Fibroblast of skin of right biceps (primary cell): ENCODE data around the gene COMMD9.

Source experiments
- DNase-seq: peaks from one replicate; pipeline ENCODE4 v3.0.0-alpha.2; 2013

COMMD9 gene

GRCh38 chr11:36295926-36296325 is 6.7 kb upstream of the COMMD9 start, which contains the start of gene PRR5L:
Gene PRR5L, plus strand, starts transcription at chr11:36296288. Its CDS starts 104,834 bp downstream, at chr11:36401122.
- DNase-seq = no peak

DNA sequence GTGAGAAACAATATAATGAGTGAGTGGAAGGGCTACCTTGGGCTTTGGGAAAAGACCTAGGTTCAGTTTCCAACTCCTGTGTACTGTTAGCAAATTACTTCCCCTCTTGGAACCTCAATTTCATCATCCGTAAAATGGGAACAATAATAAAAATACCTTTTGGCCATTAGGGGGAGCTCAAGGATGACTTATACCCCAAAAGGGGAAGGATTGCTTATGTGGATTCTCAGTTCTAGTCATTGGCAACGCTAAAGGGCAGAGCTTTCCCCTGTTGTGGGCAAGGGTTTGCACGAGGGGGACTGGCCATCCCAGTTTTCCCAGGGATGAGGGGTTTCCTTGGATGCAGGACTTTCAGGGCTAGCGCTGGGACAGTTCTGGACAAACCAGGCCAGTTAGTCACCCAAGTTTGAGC is 3.1 kb upstream of the COMMD9 start:
- peak; percentile 44 for DNase-seq

DNA sequence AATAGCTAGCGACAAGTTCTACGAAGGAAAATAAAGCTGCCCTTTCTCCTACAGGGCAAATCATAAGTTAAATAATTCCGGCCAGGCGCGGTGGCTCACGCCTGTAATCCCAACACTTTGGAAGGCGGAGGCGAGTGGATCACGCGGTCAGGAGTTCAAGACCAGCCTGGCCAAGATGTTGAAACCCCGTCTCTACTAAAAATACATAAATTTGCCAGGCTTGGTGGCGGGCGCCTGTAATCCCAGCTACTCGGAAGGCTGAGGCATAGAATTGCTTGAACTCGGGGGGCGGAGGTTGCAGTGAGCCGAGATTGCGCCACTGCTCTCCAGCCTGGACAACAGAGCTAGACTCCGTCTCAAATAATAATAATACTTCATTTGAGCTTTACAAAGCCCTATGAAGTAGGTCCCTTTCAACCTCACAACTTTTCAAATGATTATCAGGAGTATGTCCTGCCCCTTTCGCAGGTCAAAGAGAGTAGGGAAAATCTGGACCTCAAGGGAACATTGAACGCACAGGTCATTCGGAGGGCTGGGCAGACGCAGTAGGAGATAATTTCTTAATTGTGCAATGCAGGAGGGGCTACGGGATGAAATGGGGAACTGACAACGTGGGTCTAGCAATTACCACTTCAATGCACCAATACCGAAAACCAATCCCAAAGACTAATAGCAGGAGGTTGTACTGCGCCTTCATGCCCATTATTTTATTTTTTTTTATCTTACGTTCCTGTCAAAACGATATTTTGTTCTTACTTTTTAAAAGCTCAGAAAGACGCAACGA is 590 bp downstream of the COMMD9 start:
- no peak for DNase-seq

DNA sequence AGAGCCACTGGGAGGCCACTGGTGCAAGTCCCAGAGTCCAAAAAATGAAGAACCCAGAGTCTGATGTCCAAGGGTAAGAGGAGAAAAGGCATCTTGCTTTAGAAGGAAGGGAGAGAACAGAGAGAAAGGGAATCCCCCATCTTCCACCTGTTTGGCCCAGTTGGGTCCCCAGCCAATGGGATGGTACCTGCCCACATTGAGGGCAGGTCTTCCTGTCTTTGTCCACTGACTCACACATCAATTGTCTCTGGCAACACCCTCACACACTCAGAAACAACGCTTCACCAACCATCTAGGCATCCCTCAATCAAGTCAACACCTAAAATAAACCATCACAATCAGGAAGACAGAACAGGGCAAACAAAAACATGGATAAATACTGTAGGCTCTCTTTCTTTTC is 6.3 kb downstream of the COMMD9 start:
- DNase-seq = no peak

- no peak for DNase-seq
Observed at GRCh38 chr11:36281850-36282249, 7.4 kb downstream of the COMMD9 start.

DNA sequence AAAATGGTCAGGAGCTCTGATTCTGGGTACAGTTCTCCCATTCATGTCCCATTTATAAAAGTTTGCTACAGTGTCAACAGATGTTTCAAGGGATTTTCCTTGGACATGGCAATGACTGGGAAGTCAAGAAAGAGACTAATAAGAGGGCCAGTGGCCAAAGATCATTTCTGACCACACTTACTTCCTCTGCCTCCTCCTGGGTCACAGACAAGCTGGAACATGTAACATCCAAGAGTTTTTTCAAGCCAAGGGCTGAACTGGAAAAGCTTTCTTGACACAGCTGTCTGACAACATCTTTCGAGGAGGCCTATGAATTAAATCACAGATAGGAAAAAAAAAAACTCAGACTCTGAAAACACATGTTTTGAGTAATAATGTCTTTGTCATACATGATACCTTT is 8.7 kb downstream of the COMMD9 start:
- DNase-seq = no peak

DNA sequence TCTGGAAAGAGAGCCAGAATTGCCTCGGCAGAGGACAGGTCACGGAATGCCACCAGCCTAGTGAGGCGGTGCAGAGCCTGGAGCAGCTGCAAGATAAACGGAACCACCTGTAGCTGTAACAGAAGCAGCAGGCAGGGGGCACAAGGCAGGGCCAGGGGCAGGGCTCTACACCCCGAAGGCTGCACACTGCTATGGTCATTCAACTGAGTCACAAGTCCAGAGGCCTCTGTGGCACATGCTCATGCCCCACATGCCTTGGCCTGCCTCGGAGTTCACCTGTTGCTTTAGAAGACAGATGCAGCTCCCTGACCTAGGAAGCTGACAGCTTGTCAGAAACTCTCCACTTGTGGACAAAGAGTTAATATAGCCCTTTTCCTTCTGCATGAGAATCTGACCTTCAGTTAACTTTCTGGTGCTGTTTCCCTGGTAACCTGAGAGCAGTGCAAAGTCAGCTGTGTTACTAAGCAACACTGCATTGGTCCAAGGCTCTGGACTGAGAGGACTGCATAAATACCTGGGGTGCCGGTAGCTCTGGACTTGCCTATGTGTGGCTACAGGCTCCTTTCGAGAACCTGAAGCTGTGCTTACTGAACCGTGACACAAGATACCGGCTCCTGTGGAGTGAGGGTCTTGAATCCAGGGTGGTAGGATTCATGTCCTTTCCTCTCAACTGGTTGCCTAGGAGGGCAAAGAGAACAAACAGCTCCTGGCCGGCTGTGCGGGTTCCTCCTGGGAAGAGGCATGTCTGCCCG is 10.5 kb downstream of the COMMD9 start:
- DNase-seq = no peak

- no peak for DNase-seq
Observed at GRCh38 chr11:36274414-36274813, 14.8 kb downstream of the COMMD9 start.

GRCh38 chr11:36273110-36273509 is 16.1 kb downstream of the COMMD9 start:
- no peak for DNase-seq

- DNase-seq = no peak
Observed at GRCh38 chr11:36271794-36272407, 17.3 kb downstream of the COMMD9 start.

- no peak for DNase-seq
Observed at GRCh38 chr11:36270701-36271100, 18.5 kb downstream of the COMMD9 start.

DNA sequence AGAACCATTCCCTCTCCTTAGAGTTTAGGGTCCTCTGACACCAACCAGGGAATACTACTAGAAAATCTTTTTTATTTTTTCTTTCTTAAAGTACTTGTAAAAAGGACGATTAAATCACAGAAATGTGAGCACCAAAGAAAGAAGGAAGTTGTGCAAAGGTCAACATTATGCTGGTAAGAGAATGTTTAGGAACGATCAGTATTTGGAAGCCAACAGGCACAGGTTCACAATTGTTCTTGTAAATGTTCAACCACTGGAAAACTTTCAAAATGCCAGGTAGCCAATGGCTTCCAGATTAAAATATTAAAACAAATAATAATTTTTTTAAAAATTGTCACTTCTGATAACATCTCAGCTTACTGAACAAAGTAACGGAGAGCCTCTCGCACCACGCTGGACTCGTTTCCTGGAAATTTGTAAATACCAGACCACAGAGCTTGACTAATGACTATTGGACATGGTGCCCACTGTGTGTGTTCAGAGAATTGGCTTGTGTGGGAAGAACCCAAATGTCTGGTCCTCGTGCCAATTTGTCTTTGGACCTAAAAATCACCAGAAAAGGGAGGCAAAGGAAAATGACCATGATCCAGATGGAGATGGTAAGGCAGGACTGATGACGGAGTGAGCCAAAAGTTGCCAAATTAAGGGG is 20.8 kb downstream of the COMMD9 start:
- DNase-seq = no peak

DNA sequence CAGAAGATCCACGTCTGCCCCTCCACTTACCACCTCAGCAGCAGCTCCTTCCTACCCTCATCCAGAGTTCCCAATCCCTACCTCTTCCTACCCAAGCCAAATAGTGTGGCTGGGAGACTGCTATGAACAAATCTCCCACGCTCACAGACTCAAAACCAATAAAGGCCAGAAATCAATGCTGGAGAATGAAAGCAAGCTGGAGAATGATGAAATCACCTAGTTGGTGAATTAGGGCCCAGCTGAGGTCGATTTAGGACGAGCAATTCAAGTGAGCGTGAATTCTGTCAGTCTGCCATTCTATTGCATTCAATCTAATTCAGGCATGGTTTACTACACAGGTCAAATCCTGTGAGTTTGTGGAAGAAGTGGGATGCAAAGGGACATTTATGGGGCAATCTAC is 22.5 kb downstream of the COMMD9 start:
- no peak for DNase-seq

- peak; percentile 48 for DNase-seq
Observed at GRCh38 chr11:36265793-36266628, 23.2 kb downstream of the COMMD9 start.

GRCh38 chr11:36264973-36265344 is 24.3 kb downstream of the COMMD9 start:
- no peak for DNase-seq

DNA sequence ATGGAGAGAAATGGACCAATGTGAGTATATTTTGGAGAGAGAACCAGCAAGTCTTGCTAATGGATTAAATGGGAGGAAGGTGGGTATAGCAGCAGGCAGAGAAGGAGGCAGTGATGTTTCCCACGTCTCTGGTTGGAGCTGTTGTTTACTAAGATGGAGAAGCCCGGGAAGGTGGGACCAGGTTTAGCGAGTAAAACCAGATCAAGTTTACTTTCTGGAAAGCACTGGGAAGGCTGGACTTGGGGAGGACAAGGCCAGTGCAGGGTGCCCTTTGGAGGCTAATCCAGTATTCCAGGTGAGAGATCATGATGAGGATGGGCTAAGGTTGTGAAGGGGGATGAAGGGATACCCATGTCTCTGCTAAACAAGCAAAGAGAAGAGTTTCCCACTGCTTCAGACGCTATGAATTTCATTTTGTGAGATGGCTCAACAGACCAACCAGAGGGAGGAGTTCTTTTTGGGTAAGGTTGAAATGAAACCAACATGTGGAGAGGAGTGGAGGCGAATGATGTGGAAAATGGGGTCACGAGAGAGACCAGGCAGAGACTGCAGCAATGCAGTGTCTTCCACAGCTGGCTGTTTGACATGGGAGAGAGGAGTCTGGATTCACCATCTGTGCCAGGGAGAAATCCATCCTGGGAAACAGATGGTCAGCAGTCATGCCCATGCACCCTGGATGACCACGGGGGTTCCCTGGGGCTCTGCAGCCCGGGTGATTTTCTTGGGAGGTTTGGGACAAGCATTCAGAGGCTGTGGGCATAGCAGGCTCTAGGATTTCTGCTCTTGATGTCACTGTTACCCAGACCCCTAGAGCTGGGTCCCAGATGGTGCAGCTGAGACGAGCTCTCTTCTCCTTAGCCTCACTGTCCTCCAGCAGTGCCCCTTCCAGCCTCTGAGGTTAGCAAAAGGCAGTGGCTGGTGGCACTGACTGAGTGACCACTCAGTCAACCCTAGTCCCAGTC is 24.9 kb downstream of the COMMD9 start:
- DNase-seq = no peak

- DNase-seq = no peak
Observed at GRCh38 chr11:36261094-36261493, 28.1 kb downstream of the COMMD9 start.

- DNase-seq = peak; percentile 76
Observed at GRCh38 chr11:36258730-36259360, 30.4 kb downstream of the COMMD9 start.

DNA sequence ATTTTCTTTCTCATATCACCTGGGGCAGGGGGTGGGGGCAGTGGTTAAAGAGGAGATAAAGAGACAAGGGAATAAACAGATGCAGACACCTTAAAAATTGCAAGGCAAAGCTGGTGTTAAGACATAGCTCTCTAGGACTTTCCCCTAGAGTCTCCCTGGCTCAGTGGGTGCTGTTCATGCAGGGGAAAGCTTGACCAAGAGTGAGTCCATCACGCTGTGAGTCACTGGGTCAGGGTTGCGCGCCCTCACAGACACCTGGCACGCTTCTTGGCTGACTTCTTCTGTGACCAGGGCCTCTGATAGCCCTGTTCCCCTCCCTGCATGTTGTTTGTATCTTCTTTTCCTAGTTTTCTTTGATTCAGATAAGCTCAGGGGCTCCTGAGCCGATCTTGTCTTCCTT is 31.9 kb downstream of the COMMD9 start:
- no peak for DNase-seq

GRCh38 chr11:36254713-36255112 is 34.5 kb downstream of the COMMD9 start:
- peak; percentile 30 for DNase-seq

DNA sequence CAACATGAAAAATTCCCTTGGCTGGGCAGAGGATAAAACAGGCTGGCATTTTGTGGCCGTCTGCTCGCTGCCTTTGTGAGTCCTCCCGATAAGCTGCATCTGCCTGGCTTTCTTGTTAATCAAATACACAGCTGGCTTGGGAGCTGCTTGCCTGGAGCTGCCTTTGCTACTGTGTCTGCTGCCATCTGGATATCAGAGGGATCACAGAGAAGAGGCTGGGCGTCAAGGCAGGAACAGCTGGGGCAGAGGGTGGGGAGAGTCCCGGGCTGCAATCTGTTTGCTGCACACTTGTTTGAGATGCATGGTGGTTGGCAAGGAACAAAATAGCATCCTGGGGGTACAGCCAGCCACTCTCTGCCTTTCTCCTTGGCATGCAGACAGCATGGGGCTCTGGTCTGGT is 36.0 kb downstream of the COMMD9 start:
- no peak for DNase-seq
